AG10803 (cell line): ENCODE measurements around the gene CCDC33.
A peak's percentile ranks its signal among the peaks of the same experiment; 100 is the strongest.

Experiments
- DNase-seq: peaks from one replicate; pipeline ENCODE4 v3.0.0; 2010; ENCODE audit warnings: low read depth
- H3K4me3 ChIP-seq: 2 replicates; pipeline ENCODE4 v1.5.1; 2011; ENCODE audit warnings: mild to moderate bottlenecking, low read length, control low read depth
- TF ChIP-seq, protein P1 (sequence below): conservative IDR thresholded peaks from 2 replicates; pipeline ENCODE4 v1.5.1; 2011; ENCODE audit warnings: mild to moderate bottlenecking, low read length, control low read depth, inconsistent platforms

Gene CCDC33

DNA sequence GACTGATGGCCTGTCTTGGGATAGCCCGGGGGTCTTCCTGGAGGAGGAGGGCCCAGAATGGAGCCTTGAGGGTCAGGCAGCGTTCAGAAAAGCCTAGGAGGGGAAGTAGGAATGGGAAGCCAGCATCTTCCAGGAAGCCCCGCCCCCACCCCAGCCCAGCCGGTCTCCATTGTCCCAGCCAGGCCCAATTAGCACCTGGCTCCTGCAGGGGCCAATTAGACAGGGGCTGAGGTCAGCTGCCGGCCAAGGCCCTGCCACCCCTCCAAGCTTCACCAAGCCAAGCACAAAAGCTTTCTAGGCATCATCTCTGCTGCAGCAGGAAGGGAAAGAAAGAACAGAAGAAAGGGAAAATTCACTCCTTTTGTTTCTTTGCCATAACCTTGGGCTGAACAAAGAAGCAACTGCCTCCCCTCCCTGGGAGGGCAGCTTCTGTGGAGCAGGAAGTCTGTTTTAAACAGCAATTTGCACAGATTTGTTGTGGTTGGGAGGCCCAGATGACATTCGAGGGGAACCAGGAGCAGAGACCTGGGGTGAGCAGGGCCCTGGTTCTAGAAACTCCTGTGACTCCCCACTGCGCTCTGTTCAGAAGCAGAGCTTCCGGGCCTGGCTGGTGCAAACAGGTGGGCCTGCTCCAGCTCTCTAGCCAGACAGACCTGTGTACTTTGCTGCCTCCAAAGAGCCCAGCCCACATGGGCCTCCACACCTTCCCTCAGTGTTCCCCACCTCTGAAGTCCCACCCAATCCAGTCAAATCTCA lies 83.6 kb downstream of the CCDC33 start:
- no peak for DNase-seq
- H3K4me3 ChIP-seq: no peak overlapping the region
- TF ChIP-seq, protein P1, sequence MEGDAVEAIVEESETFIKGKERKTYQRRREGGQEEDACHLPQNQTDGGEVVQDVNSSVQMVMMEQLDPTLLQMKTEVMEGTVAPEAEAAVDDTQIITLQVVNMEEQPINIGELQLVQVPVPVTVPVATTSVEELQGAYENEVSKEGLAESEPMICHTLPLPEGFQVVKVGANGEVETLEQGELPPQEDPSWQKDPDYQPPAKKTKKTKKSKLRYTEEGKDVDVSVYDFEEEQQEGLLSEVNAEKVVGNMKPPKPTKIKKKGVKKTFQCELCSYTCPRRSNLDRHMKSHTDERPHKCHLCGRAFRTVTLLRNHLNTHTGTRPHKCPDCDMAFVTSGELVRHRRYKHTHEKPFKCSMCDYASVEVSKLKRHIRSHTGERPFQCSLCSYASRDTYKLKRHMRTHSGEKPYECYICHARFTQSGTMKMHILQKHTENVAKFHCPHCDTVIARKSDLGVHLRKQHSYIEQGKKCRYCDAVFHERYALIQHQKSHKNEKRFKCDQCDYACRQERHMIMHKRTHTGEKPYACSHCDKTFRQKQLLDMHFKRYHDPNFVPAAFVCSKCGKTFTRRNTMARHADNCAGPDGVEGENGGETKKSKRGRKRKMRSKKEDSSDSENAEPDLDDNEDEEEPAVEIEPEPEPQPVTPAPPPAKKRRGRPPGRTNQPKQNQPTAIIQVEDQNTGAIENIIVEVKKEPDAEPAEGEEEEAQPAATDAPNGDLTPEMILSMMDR: no peak

DNA sequence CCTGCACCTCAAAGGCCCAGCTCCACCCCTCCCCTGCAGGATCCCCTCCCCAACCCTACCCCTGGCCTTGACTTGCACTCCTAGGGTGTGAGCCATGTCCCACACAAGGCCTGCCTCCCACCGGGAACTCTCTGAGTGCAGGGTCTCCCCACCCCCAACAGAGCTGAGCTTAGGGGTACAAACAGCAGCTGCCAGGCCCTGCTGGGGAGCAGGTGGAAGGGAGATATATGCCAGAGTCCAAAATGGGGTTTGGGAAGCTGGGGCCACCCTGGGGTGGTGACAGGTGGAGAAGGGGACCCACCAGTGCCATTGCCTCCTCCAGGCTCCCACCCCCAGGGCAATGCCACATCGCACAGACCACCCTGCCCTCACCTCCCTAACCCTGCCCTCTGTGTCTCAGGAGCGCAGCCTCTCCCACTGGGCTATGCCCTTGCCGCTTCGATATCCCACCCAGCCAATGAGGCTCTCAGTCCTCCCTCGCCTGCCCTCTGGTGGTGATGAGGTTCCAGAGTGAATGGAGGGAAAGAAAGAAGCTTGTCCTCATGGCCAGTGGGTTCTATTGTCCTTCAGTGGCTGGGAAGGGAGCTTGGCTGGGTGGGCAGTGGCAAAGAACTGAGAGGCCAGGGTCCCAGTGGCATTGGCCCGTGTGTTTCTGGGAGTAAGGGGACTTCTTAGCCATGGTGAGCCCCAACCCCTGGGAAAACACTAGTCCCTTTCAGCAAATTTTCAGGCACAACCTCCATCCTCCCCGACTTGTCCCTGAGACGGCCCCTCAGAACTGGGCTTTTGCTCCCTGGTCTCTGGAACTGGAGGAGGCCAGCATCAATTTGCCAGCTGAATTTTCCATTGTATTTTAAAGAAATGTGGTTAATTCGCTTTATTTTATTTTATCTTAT lies 84.5 kb downstream of the CCDC33 start:
- DNase-seq: peak; percentile 44
- TF ChIP-seq, protein P1: peak; percentile 85
- no peak overlapping the region for H3K4me3 ChIP-seq

DNA sequence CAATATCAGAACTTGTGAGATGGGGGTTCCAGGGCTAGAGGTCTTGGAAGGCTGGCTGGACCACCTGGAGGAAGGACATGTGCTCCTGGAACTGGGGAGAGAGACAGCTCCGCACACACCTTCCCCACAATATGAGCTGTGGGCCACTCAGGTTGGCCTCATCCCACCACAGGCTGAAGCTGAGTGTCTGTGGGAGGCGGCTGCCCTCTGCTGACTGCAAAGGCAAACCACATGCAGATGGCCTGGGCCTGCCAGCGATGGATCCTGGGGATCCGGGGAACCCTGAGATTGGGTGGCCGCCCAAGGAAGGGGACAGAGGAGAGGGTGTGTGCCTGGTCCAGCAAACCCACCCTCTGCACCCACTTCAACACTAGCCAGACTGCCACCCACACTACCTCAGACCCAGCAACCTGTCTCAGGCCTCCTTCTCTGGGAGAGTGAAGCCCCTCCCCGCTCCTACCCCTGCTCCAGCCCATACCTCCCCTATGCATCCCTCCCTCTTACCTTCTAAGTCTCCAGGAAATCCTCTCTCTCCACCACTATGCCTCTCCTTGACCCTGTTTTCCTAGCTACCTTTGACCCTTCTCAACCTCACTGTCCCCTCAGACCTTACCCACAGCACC lies 86.5 kb downstream of the CCDC33 start:
- TF ChIP-seq, protein P1: peak; percentile 92
- DNase-seq: peak; percentile 58
- H3K4me3 ChIP-seq: no peak overlapping the region

DNA sequence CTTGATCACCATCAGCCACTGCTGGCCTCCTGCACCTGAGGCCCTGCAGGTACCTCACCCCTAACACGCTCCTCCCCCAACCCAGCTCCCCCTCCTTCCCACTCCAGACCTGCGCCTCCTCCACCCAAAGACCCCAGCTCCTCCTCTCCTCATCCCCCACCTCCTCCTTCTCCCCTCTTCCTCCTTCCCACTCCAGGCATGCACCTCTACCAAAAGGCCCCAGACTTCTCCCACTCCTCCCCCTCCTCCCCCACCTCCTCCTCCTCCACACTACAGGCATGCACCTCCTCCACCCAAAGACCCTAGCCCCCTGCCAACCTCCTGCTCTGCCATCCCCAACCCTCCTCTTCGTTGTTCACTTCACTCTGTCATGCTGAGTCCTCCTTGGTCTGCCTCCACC lies 88.6 kb downstream of the CCDC33 start:
- no peak for DNase-seq
- TF ChIP-seq, protein P1: no peak

DNA sequence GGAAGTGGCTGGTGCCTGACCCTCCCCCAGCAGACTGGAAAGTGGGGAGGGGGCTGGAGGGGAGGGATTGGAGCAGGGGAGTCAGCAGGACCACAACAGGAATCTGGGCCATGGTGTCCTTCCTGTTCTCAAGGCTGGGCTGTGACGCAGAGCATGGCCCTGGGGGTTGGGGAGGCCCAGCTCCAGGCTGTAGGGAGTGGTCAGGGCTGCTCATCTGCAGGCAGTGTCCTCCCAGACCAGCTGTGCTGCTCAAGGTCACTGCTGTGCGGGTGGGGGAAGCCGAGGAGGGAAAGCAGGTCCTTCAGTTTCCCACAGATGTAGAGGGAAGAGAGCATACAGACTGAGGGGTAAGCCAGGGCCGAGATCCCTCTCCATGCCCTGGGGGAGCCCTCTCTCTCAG lies 90.6 kb downstream of the CCDC33 start:
- no peak for DNase-seq

More for the DNA sequence above, 88.6 kb downstream of the CCDC33 start:
- no peak overlapping the region for H3K4me3 ChIP-seq

DNA sequence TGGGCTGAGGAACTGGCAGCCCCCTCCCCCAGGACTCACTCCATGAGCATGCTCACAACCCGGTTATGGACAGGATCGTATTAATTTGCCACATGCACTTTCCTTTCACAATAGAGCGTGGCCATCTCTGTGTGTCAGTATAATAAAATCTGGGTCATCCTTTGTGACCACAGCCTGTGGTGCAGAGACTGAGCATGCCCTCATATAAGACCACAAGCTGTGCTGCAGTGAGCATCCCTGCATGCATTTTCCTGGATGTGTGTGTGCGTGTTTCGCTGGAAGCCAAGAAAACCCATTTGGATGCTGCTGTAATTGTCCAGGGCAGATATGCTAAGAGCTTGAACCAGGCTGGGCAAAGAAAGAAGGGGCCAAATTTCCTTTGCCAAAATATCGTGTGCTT lies 91.6 kb downstream of the CCDC33 start:
- DNase-seq: no peak
- TF ChIP-seq, protein P1: no peak

More for the DNA sequence above, 90.6 kb downstream of the CCDC33 start:
- no peak overlapping the region for H3K4me3 ChIP-seq
- TF ChIP-seq, protein P1: no peak

More for the DNA sequence above, 91.6 kb downstream of the CCDC33 start:
- H3K4me3 ChIP-seq: no peak overlapping the region
